HG02885 (cell line): ENCODE measurements around the gene ZNF785.
"Not testable (repeated sequence)": the region's sequence is repeated elsewhere in the genome, so short reads cannot be mapped to it uniquely, and the experiment has no call there.

Experiments
- ATAC-seq: cut with Tn5 transposase; IDR thresholded peaks from one replicate; pipeline ENCODE4 v1.9.1; 2021; ENCODE audit warnings: mild to moderate bottlenecking; ENCODE audit not compliant: unreplicated experiment, poor library complexity

The ZNF785 gene

DNA sequence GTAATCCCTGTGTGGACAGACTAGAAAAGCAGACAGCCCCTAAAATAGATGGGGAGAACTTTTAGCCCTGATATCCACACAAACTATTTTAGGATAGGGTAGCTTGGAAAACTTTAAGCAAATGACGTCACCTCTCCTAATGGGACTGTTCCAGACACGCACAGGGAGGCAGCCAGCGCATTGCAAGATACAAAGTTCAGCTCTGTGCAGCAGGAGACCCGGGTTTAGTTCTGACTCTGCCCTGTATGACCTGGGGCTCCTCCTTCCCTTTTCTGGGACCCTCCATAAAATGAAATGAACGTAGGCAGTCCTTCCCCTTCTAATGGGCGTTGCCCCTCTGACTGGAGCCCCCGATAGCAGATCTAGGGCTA is 18.4 kb upstream of the ZNF785 start:
- no peak for ATAC-seq

DNA sequence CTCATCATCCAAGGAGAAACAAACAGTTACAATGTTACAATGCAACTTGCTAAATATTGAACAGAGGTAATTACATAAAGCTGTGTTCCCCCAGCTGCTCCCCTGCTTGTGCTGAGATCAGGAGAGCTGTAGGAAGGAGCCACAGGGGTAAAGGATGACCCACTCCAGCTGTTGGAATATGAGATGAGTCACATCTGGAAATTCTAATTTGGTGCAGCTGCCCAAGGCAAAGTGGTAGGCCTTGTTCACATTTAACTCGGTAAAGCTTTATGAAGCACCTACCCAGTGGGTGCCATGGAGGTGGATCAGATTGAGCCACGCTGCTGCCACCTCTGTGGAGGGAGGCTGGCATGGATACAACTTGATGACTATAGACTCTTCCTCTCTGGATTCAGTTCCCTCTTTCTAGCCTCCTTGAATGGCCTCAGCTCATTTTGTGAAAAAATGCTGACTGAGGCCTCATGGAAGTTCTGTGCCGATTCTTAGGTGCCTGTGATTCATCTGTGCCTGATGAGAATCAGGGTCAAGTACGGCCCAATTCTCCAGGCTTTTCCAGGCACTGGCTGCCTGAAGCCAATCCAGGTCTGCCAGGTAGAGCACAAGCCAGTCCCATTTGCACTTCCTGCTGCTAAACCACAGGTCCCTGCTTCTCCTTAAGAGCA is 17.2 kb upstream of the ZNF785 start:
- no peak for ATAC-seq

DNA sequence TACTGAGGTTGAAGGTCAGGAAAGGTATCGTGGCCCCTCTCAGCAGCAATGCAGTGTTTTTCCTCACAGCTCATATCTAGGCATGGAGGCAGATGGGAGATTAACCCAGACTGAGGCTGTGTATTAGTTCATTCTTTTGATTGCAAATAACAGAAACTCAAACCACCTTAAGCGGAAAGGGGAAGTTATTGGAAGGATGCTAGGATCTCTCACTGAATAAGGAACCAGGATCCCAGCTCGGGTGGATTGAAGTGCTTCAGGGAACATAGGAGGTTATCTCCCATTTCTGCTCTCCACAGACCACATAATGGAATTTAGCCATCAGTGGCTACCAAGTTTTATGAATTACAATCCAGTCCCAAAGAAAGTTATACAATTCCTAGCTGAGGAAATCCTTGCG is 16.5 kb upstream of the ZNF785 start:
- no peak for ATAC-seq

DNA sequence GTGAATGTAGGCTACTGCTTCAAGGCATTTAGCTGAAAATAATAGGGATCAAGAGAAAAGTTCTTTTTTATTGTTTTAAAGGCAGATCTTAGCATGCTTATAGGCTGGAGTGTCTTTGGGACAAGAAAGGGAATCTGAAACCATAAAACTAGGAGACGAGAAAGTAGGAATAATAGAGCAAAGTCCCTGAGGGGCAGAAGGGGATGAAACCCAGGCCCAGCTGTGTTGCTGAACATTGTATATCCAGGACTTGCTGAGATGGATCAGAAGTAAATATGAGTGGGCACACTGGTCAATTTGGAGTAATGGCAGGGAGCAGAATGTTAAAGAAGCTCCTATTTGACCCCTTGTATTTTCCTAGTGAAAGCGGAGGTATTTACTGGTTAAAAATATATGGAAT is 15.4 kb upstream of the ZNF785 start:
- no peak for ATAC-seq

DNA sequence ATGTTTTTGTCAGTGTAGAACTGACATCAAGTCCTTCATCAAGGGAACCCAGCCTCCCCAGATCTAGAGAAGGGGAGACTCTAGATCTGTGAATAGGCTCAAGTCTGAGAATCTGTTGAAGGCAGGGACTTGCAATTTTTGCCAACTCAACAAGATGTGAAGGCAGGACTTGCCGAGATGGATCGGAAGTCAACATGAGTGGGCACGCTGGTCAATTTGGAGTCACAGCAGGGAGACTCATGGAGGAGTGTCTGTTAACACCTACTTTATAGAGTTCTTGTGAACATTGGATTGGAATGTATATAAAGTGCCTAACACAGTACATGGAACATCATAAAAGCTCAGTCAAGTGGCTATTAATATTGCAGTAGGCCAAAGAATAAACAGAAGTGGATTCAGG is 14.7 kb upstream of the ZNF785 start:
- no peak for ATAC-seq

DNA sequence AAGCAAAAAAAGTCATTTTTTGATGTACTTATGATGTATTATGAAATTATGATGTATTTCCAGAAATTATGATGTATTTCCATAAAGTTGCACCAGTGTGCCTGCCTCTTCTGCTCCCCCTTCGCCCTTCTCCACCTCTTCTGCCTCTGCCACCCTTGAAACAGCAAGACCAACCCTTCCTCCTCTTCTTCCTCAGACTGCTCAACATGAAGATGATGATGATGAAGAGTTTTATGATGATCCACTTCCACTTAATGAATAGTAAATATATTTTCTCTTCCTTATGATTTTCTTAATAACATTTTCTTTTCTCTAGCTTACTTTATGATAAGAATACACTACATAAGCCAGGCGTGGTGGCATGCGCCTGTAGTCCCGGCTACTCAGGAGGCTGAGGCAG is 7.4 kb upstream of the ZNF785 start:
- no peak for ATAC-seq

DNA sequence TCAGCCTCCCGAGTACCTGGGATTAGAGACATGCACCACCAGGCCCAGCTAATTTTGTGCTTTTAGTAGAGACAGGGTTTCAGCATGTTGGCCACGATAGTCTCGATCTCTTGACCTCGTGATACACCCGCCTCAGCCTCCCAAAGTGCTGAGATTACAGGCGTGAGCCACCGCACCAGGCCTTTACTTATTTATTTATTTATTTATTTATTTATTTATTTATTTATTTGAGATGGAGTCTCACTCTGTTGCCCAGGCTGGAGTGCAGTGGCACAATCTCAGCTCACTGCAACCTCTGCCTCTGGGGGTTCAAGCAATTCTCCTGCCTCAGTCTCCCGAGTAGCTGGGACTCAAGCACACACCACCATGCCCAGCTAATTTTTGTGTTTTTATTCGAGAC is 5.4 kb upstream of the ZNF785 start:
- not testable (repeated sequence) for ATAC-seq

DNA sequence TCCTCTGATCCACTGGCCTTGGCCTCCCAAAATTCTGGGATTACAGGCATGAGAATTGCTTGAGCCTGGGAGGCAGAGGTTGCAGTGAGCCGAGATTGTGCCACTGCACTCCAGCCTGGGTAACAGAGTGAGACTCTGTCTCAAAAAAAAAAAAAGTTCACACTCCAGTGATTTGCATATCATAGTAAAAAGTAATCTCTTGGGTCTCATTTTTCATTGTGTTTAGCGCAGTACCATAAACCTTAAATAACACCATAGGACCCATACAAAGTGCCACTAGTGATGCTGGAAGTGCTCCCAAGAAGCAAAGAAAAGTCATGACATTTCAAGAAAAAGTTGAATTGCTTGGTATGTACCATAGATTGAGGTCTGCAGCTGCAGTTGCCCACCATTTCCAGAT is 4.1 kb upstream of the ZNF785 start:
- ATAC-seq: not testable (repeated sequence)

DNA sequence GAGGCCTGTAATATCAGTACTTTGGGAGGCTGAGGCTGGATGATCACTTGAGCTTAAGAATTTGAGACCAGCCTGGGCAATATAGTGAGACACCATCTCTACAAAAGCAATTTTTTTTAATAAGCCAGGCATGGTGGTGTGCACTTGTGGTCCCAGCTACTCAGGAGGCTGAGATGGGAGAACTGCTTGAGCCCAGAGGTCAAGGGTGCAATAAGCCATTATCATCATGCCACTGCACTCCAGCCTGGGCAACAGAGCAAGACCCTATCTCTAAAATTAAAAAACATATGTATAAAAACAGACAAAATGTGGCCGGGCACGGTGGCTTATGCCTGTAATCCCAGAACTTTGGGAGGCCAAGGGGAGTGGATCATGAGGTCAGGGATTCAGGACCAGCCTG is 3.2 kb upstream of the ZNF785 start:
- ATAC-seq: no peak

DNA sequence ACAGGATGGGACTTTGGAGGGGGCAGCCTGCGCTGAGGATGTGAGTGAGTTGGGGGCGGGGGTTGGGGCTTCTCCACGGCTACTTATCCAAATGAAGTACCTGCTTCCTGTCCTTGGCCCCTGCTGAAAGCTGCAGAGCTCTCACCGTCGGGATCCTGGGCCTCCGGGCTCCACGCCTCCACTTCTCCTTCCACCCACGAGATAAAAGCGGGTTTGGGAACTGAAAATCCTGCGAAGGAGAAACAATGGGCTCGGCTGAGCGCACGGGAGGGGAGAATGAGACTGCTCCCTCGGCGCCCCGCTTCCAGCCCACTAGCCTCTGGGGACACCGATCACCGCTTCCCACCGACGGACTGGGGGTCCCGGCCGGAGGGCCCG is 486 bp downstream of the ZNF785 start:
- peak; percentile 35 for ATAC-seq

DNA sequence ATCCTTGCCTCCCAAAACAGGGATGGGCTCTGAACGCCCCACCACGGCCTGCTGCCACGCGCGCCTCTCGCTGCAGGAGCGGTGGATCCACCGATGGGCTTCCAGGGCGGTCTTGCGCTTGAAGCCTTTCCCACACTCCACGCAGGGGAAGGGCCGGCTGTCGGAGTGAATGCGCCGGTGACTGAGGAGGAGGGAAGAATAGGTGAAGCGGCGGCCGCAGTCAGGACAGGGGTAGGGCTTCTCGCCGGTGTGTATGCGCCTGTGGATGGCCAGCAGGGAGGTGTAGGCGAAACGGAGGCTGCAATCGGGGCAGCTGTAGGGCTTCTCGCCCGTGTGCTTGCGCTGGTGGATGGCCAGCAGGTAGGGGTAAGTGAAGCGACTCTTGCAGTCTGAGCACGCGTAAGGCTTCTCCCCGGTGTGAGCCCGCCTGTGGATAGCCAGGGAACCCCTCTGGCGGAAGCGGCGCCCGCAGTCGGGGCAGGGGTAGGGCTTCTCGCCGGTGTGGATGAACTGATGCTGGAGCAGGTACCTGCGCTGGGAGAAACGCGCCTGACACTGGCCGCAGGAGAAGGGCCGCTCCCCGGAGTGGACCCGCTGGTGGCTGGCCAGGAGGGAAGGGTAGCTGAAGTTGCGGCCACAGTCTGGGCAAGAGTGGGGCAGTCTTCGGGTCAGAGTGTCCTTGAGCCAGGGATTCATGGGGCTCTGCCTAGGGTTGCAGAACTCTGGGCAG is 2.7 kb downstream of the ZNF785 start:
- no peak for ATAC-seq

DNA sequence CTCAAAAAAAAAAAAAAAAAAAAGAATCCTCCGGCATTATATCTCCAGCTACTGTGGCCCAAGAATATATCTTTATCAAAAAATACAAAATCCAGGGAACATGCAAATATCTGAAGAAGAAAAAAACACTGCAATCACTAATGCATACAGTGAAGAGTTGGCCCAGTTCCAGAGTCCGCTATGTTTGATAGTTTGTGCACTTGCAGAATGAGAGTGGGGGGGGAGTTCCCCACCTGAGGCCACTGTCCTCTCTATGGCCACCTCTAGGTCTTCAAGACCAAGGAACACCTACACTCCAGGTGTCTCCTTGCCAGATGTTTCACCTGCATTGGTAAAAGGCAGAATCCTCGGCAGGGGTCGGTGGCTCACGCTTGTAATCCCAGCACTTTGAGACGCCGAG is 4.0 kb downstream of the ZNF785 start:
- ATAC-seq: no peak

DNA sequence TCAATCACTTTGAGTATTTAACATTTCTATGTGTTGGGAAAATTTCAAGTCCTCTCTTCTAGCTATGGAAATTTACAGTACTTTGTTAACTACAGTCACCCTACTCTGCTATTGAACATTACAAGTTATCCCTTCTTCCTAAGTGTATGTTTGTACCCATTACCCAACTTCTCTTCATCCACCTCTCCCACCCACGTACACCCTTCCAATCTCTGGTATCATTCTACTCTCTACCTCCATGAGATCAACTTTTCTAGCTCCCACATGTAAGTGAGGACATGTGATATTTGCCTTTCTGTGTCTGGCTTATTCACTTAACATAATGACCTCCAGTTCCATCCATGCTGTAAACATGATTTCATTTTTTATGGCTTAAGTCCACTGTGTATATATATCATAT is 10.8 kb downstream of the ZNF785 start:
- no peak for ATAC-seq

DNA sequence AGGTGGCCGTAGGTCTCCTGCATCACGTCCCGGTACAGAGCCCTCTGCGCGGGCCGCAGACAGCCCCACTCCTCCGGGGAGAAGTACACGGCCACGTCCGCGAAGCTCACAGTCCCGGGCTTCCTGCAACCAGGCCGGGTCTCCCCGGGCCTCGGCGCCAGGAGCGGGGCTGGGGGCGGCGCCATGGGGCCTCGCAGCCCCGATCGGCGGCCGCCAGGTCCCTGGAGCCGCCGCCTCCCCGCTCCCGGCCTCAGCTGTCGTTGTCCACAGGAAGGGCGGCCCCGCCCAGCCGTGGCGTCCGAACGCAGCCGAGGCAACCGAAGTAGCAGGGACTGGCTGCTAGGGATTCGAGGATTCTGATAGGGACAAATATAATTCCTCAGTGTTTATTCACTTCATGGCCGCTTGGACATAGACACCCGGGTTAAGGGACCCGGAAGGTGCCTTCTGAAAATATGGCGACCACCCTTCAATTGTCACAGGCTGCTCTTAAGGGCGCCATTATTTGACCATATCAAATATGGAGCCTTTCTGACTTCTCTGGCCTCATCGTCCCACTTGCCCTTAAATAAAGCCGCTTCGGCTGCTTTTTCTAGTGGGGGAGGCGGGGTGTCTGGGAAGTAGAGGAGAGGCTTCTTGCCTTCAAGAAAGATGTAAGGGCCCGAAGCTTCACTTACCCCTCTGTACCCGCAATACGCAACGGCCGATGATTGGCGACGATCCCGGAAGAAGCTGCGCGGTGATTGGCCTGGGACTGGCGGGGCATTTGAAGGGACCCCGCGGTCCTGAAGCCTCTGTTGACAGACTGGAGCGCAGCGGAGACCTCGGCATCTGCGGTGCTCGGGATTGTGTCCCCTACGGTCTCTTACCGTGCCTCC is 13.8 kb downstream of the ZNF785 start, which contains the start of gene ZNF688:
TSS of gene ZNF688 (minus strand) at position 270 of the 878 bp plus-strand sequence. CDS start at position 185, 85 bp downstream.
- peak; percentile 84 for ATAC-seq

DNA sequence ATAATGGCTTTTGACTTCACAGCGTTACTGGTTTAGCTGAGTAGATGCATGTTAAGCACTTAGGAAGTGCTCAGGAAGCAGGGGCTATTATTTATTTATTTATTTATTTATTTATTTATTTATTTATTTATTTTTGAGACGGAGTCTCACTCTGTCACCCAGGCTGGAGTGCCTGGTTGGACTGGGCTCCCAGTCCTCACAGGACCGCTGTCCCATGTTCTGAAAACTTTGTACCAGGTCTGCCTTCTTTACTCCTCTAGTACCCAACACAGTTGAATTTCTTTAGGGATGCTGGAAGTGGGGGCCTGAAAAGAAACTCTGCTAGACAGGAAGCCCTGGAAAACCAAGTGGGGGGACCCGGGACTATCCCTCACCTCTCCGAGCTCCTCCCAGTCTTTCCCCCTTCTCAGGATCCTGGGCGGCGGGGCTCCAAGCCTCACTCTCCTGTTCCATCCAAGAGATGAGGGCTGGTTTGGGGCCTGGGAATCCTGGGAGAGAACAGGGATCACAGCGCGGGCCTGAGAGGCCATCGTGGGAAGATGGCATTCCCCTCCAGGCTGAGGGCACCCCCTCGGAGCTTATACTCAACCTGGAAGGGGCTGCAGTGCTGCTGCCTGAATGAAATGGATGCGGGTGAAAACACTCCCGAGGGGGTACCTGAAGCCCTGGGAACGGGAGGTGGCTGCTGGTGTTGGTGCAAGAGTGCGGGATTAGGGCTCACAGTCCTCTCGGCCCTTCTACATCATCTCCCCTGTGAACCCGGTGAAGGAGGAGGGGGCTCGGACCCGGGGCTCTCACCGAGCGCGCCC is 14.7 kb downstream of the ZNF785 start:
- ATAC-seq: no peak

DNA sequence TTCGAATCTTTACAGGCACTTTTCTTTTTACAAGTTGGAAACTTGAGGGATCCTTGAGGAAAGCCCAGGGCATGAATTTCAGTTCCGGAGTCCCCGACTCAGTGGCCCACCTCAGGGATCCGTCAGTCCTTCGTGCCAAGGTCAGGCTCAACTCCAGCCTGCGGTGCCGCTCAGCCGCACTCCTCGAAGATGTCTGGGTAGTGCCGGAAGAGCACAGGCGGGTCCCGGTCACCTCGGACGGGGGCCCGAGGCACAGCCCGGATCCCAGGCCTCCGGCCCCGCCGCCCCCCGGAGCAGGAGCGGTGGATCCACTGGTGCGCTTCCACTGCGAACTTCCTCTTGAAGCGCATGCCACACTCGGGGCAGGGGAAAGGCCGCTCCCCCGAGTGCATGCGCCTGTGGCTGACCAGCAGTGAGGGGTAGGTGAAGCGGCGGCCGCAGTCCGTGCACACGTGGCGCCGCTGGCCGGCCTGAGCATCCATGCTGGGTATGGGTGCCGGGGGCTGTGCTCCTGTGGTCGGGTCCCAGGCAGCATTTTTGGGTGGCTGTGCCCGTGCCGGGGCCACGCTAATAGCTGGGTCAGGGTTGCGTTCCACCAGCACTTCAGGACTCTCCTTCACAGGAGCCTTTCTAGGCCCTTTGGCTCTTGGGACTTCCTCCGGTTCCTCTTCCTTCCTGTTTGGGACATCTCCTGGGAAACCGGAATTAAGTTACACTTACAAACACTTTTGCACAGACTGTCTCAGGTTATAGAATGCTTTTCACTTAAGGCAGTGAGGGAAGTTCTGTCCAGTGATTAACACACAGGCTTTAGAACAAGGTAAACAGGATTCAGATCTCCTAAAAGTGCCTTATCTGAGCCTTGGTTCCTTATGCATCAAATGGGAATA is 15.5 kb downstream of the ZNF785 start:
- ATAC-seq: no peak

DNA sequence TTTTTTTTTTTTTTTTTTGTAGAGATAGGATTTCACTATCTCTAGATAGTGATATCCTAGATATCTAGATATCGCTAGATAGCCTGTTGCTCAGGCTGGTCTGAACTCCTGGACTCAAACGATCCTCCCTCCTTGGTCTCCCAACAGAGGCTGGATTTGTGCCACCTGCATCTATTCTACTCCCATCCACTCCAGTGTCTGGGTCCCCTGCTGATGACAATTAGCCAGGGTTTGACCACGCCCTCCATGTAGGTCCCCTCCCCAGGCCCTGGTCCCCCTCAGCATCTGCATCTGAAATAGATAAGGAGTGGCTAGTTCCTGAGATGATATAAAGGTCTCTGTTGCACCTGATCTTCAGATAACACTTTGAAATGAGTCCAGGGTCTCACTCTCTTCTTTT is 16.2 kb downstream of the ZNF785 start:
- ATAC-seq: no peak

DNA sequence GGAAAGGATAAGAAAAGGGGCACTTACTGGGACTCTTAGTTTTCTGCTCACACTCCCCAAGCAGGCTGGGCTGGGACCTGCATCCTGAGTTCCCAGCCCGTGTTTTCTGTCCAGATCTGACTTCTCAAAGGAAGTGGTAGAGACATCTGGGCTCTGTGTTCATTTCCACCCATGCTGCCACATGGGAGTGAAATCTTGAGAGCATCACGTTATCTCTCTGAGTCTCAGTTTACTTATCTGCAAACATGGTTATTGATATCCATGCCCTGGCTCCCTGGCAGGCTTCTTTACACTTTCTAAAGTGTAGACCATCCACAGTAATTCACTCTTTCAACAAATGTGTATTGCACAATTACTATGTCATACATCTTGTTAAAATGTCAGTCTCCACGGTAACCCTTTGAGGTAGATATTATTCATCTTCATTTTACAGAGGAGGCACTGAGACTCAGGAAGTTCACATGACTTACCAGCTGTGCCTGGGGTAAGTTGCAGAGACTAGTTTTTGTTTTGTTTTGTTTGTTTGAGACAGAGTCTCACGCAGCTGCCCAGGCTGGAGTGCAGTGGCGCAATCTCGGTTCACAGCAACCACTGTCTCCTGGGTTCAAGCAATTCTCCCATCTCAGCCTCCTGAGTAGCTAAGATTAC is 17.4 kb downstream of the ZNF785 start:
- no peak for ATAC-seq
